NCI-H1048 (cell line): ENCODE measurements around the gene GBP7.
"Not testable (repeated sequence)": the region's sequence is repeated elsewhere in the genome, so short reads cannot be mapped to it uniquely, and the experiment has no call there.

Experiments used
- DNase-seq: peaks from one replicate; lab custom pipeline; 2025; lab: John Stamatoyannopoulos, UW

The GBP7 gene, protein sequence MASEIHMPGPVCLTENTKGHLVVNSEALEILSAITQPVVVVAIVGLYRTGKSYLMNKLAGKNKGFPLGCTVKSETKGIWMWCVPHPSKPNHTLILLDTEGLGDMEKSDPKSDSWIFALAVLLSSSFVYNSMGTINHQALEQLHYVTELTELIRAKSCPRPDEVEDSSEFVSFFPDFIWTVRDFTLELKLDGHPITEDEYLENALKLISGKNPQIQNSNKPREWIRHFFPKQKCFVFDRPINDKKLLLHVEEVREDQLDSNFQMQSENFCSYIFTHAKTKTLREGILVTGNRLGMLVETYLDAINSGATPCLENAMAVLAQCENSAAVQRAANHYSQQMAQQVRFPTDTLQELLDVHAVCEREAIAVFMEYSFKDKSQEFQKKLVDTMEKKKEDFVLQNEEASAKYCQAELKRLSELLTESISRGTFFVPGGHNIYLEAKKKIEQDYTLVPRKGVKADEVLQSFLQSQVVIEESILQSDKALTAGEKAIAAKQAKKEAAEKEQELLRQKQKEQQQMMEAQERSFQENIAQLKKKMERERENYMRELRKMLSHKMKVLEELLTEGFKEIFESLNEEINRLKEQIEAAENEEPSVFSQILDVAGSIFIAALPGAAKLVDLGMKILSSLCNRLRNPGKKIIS

DNA sequence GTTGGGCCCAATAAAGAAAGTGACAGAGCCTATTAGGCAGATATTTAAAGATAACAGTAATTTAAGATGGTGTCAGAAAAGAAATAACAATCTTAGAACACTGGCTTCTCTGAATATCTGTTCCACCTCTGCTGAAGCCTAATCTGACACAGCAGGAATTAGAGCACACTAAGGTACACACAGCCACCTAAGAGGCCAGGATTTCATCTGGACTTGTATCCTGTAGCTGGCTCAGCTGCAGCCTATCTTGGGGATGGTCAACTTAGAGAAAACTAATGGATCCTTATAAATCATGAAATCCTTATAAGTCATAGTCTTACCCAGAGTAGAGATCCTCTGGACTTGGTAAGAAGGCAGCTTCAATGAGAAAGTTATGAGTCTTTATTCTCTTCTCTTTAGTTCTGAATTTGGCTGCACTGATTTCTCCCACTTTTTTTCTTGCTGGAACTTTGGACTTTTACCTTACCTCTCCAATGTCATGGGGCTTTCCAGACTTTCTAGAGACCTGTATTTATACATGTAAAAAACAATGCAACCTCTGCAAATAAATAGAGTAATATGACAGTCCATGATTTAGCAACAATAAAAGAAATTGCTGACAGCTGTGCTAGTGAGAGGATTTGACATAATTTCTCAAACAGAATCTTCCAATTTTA is at the start of gene GBP7:
GBP7 (minus strand) TSS at position 403 of the 656 bp plus-strand sequence. CDS start 4,068 bp downstream, outside the sequence.
- no peak for DNase-seq

DNA sequence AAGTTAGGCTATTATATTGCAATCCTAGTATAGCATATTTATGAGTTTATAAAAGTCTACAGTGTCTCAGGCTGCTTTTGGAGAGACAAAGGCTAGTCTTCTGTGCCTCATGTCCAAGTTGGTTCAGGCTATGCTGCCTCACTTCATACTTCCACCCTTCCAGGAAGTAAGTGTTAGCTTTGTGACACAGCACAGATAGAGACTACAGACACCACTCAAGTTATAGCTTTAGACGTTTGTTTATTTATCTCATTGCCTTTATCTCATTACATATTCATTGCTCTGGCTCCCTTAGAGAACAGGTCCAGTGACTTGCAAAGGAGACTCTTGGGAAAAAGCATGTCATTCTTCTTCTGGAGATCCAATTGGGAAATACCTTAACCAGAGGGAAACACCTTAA is 45.5 kb upstream of the GBP7 start:
- DNase-seq: no peak

DNA sequence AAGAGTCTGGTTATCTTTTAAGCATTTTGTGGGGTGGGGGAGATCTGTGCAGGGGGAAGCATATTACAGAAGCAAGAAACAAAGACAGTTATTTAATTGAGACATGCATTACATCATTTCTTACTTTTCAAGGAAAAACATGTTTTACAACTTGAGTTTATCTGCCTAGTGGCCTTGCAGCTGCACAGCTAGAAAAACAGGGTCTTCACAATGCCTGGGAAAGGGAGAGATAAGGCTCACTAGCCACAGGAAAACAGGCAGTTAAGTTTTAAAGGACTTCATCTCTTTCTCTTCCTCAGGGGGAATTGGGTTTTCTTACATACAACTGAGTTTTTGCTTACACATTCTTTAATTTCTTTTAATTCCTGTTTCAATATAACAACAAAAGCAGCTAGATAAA is 44.0 kb upstream of the GBP7 start:
- DNase-seq: not testable (repeated sequence)

DNA sequence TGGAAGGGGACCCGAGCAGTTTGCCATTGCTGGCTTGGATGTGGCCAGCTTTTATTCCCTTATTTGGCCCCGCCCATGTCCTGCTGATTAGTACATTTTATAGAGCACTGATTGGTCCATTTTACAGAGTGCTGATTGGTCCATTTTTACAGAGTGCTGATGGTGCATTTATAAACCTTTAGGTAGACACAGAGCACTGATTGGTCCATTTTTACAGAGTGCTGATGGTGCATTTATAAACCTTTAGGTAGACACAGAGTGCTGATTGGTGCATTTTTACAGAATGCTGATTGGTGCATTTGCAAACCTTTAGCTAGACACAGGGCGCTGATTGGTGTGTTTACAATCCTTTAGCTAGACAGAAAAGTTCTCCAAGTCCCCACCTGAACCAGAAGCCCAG is 43.1 kb upstream of the GBP7 start:
- not testable (repeated sequence) for DNase-seq

DNA sequence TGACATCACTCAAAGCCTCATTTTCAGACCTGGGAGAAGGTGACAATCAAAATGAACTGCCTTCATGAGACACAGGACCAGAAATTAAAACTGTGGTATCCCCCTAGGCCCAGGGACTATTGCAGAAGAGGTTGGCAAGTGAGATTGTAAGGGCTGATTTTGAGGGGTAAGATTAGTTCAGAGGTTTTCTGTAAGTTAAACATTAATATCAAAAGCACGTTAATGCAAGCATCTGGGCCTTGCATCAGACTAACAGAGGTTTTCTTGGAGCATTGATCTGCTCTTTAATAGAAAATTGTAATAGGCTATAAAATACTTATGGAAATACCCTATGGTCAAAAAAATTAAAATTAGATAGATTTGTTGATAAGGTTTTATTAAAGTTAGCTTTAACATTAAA is 37.5 kb upstream of the GBP7 start:
- no peak for DNase-seq

DNA sequence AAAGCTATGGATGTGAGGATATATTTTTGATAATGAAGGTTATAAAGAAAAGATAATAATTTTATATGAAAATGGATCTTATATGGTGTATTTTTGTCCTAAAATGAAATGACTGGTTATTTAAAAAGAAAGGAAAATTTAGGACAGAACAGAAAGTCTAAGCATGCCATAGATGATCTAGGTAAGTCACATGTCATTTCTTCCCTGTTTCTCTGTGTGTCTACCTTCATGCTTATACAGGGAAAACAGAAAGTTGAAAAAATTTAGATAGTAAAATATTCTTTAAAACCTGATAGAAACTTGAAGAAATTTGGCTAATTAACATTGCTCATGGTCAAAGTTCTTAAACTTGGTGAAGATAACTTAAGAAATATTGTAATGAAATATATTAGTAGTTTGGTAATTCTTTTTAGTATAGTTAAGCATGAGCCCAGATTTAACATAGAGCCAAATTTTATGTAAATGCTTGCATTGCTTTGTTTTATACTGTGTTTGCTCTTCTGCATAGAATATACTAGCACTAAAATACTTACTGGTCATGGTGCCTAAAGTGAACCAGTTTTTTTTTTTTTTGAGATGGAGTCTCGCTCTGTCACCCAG is 35.3 kb upstream of the GBP7 start:
- DNase-seq: no peak

DNA sequence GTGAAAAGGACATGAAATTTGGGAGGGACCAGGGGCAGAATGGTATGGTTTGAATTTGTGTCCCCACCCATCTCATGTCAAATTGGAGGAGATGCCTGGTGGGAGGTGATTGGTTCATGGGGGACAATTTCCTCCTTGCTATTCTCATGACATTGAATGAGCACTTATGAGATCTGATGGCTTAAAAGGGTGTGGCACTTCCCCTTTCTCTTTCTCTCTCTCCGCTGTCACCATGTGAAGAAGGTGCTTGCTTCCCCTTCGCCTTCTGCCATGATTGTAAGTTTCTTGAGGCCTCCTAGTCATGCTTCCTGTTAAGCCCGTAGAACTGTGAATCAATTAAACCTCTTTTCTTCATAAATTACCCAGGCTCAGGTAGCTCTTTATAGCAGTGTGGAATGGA is 30.6 kb upstream of the GBP7 start:
- no peak for DNase-seq

DNA sequence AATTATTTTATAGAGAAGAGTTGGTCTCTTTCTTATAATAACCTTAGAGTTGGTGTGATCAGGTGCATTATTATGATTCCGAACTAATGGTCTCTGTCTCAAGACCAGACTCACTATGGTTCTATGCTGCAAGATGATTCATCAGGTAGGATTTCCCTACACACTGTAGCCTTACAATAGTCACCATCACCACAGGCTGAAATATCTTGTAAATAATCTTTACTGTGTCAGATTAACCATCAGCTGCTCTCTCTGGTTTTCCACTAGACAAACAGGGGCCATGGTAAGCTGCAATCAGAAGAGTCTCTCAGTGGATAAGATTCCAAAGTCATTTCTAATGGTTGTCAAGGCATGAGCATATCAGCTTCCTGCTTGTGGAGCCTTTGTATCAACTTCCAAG is 27.4 kb upstream of the GBP7 start:
- no peak for DNase-seq

DNA sequence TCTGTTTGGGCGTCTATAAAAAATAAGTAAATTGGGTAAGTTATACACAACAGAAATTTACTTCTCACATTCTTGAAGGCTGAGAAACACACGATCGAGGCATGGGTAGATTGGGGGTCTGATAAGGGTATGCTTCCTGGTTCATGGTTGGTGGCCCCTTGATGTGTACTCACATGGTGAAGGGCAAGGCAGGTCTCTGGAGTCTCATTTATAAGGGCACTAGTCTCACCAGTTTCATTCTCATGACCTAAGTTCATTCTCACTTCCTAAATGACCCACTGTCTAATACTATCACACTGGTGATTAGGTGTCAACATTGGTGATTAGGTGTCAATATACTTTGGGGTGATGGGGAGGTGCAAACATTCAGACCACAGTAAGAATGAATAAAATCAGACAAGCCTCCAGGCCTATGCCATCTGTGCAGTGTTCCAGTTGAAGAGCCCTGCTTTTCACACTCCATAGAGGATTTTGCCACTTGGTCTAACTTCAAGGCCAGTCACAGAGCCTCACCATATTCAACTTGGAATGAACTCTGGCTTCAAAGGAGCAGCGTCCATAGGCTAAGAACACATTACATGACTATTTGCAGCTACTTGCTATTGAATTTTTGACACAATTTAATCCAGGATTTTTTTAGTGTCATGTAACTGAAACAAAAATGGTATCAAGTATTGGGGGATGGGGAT is 25.4 kb upstream of the GBP7 start:
- DNase-seq: no peak

DNA sequence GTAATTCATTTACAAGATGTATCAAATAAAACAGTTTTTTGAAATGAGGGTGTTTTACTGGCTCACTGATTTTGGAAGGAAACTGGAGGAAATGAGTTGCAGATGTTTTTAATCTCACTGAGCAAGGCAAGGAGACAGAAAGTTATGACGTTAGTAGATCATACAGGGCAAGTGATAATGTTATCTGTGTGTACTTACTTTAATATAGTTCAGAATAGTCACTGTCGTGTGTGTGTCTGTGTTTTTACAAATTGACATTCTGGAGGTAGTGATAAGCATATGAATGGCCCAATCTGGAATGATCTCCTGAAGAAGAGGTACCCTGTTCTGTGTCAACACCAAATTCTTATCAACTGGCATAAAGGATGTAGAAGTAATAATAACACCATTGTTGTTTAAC is 24.9 kb upstream of the GBP7 start:
- no peak for DNase-seq

DNA sequence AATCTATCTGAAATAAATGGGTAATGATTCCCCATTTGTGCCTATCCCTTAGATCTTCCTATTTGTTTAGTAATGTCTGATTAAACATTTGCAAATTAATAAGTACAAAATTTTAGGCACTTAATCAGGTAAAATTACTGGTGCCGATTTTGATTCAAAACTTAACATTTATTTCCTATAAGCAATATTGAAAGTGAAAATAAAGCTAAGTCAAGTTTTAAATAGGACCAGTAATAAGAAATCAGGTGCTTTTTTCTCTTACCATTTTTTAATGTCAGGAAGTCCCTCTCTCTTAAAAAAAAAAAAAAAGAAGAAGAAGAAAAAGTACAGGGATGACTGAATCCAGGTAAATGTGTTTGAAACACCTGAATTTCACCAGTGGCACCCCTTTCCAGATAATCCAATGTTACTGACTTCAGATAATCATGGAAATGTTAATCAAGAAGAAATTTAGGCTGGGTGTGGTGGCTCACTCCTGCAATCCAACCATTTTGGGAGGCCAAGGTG is 23.8 kb upstream of the GBP7 start:
- no peak for DNase-seq

DNA sequence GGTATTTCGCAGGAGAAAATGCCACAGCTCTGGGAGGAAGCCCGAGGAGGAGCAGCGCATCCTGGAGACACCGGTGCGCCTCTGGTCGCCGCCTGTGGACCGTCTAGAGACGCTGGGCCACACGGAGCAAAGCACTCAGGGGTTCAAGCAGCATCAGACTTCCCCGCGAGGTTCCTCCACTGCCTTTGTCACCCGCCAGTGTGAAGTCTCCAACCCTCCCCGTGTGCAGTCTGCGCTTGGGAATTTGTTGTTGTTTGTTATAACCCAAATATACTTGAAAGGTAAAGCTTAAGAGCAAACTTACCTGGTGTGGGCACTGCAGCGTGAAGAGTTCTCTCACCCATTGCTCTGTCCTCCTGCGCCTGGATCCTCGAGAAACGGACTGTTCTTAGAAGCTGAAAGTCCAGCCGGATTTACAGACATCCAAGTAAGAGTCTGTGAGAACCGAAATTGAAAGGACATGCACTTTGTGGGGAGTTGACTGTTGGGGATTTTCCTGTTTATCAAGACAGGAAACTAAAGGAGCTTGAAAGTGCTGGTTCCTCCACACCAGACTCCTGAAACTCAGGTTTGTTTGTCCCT is 22.8 kb upstream of the GBP7 start, which contains the start of gene GBP4:
GBP4 (minus strand) TSS at position 452 of the 582 bp plus-strand sequence; CDS start at position 344, 108 bp downstream.
- no peak for DNase-seq

DNA sequence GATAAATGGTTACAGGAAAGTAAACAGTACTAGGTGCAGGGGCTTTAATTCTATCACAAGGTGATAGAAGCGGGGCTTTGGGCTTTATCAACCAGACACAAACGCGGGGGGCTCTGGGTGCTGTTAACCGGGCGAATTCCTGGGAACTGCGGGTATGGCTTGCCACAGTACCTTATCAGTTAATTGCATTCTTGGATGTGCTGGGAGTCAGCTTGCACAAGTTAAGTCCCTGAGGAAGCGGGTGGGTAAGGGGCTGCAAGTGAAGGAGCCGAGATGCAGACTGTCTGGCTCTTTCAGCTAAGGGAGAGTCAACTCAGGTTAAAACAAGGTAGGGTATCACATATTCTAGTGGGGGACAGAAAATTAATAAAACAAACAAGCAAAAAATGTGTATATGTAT is 22.3 kb upstream of the GBP7 start:
- no peak for DNase-seq

DNA sequence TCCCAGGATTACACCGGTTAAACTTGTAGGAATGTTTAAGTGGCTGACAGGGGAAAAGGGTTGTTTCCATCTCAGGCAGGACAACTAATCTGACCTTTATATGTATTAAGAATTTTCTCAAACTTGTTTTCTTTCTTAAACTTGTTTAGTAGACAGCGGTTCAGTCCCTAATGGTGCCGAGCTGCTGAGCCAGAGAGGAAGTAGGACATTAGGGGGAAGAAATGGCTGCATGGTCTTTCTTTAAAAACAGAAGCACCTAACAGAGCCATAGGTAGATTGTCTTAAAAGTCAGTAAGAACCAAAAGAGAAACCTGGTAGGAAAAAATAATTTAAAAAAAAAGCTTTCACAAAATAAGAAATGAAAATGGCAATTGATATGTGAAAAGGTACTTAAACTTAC is 19.7 kb upstream of the GBP7 start:
- DNase-seq: no peak

DNA sequence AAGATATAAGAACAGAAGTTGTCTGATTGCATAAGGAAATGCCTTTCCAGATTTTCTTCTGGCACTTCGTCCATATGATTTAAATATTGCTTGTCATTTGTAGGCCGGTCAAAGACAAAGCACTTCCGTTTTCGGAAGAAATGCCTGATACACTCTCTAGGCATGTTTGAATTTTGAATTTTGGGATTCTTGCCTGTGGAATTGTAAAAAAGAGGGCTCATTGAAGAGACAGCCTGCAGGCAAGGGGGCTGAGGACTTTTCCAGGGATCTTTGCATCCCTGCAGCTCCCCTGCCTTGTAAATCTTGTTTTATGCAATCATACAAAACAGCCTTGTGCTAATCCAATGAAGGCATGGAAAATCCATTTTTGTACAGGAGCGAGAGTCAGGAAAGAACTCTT is 15.5 kb upstream of the GBP7 start:
- DNase-seq: no peak

DNA sequence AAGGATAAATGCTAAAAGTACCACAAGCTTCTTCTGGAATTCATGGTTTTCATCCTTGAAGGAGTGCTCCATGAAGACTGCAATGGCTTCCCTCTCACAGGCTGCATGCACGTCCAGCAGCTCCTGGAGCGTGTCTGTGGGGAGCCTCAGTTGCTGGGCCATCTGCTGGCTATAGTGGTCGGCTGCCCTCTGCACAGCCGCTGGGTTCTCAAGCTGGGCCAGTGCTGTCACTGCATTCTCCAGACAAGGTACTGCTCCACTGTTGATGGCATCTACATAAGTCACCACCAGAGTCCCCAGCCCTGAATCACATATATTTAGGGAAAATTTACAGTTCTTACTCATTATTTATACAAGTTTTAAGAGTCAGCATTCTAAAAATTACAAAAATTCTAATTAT is 14.2 kb upstream of the GBP7 start:
- no peak for DNase-seq

DNA sequence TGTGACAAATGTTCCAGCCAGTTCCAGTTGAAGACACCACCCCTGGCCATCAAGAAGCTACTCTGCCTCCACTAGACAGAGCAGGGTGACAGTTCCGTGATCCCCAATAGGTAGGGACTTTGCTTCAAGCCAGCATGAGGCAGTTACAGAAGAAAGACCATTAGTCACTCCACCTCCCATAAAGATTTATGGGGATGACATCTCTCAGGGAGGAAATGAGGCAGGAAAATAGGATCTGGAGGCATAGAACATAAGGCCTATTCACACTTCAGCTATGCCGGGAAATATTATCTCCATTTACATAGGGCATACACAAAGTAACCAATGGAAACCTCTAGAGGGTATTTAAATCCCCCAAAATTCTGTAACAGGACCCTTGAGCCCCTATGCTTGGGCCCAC is 3.5 kb upstream of the GBP7 start:
- DNase-seq: no peak

DNA sequence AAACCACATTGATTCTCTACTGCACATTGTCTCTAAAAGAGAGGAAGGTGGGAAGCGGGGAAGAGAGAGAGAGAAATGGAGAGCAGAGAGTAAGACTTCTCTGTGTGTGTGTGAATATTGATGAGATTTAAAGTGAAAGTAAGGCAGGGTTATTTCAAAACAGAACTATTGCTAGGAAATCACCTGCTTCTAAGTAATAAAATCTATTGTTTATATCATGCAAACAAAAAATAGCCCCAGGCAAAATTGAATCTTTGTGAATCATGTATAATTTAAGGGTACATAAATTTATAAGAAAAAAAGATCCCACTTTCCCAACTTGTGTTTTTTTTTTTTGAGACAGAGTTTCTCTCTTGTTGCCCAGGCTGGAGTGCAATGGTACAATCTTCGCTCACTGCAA is 1.2 kb upstream of the GBP7 start:
- DNase-seq: no peak

DNA sequence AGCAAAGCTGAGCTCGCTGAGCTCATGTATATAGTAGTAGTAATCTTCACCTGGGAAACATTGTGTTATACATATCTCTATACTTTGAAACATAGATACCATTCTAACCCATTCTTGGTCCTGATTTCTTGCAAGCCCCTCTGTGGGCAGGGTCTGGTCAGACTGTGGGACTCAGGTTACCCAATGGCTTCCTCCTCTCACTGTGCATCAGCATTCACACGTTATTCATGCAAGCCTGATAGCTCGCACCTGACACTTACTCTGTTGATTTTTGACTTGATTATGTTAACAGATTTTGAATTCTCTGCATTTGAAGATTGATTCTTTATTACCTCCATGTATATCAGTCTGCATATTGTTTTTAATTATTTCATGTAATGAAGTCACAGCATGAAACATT is 1.3 kb downstream of the GBP7 start:
- no peak for DNase-seq

DNA sequence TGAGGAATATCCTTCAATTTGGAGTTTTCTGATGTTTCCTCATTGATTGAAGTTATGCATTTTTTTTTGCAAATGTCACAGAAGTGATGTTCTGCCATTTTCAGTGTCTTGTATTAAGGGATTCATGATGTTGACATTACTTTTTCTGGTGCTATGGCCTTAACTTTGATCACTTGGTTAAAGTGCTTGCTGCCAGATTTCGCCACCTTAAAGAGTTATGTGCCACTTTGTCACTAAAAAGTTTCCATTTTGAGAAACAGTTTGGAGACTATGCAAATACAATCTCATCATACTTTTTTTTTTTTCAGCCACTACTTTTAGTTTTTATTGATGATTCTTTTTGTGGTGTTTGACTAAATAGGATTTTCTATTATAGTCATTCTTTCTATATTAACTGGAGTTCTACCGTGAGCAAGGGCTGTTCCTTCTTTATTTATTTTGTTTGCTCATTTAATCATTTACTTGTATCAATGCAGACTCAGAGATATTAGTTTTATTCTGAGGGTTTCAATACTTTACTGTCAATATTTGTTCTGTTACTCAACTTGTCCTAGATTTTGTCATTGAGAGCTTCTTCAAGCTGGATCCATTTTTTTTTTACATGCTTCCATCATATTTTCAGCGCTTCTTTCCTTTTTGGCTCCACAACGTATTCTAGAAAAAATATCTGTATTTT is 3.2 kb downstream of the GBP7 start:
- no peak for DNase-seq

DNA sequence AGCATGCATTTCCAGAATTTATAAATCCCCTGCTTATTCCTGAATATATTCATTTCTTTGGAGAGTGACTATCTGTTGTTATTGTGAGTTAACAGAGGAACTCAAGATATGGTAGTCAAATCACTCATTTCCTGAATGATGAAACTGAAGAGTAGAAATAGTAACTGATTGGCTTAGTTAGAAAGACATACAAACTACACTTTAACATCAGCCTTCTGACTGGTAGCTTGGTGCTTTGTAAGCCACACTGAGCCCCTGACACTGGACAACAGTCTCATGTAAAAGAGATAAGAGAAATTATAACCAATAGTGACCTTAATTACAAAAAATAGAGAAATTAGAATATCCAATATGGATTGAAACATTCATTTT is 4.8 kb downstream of the GBP7 start:
- no peak for DNase-seq
